Esophagus muscularis mucosa (tissue), 4 donors: ENCODE results near the gene BTG1. TPM values are rescaled to one million over a fixed set of nuclear protein-coding genes. Genes with fewer than 3 reads are reported as not detected.

Source experiments
- DNase-seq: peaks from one replicate; pipeline ENCODE4 v3.0.0-alpha.2; 2017; ENCODE audit errors: extremely low spot score
- H3K27ac ChIP-seq, 4 donors: fragments of 200-600 bp; sonication (generic); replicated peaks in 1 of 4; 1 replicate in 3 of 4; 2 replicates in 1 of 4; pipeline ENCODE4 v1.5.1; 2016 to 2019; ENCODE audit warnings: mild to moderate bottlenecking in 1 of 4
- H3K27me3 ChIP-seq, 4 donors: fragments of 200-600 bp; sonication (generic); one replicate each; pipeline versions ENCODE4 v1.5.1 to v1.6.0; 2016 to 2019
- H3K36me3 ChIP-seq, 4 donors: fragments of 200-600 bp; sonication (generic); one replicate each; pipeline ENCODE4 v1.5.1; 2016 to 2019
- H3K4me1 ChIP-seq, 4 donors: fragments of 200-600 bp; sonication (generic); one replicate each; pipeline ENCODE4 v1.5.1; 2016 to 2019
- H3K4me3 ChIP-seq, 4 donors: fragments of 200-600 bp; sonication (generic); 1 replicate in 2 of 4; 2 replicates in 2 of 4; pipeline ENCODE4 v1.5.1; 2016 to 2019; ENCODE audit warnings: mild to moderate bottlenecking in 4 of 4, moderate library complexity in 1 of 4
- H3K9me3 ChIP-seq, 4 donors: fragments of 200-600 bp; sonication (generic); 1 replicate in 3 of 4; 2 replicates in 1 of 4; pipeline ENCODE4 v1.5.1; 2016 to 2019
- CTCF ChIP-seq, 3 experiments: fragments of 200-600 bp in 2 of 3; fragments of 450-650 bp in 1 of 3; sonication (generic) in 2 of 3; IDR thresholded peaks; one replicate each; pipeline ENCODE4 v1.5.1; 2017 to 2019; ENCODE audit warnings: antibody characterized with exemption in 3 of 3, mild to moderate bottlenecking in 2 of 3, moderate library complexity in 1 of 3
- EP300 ChIP-seq: sonication (generic); formaldehyde crosslinking; IDR thresholded peaks from one replicate; pipeline ENCODE4 v1.6.1; 2017; ENCODE audit warnings: antibody characterized with exemption
- POLR2A ChIP-seq: fragments of 450-650 bp; IDR thresholded peaks from one replicate; pipeline ENCODE4 v1.6.1; 2017; ENCODE audit warnings: antibody characterized with exemption, moderate library complexity, mild to moderate bottlenecking, low read depth
- POLR2AphosphoS5 ChIP-seq, 2 donors: sonication (generic); formaldehyde crosslinking; IDR thresholded peaks; one replicate each; pipeline ENCODE4 v1.6.1; 2017; ENCODE audit warnings: antibody characterized with exemption in 2 of 2
- WGBS: methylation state at CpG from one replicate; pipeline ENCODE4 v1.1.5; 2018; 5-methylcytosine and 5-hydroxymethylcytosine counted together
- intact Hi-C: fragments of 100-400 bp; cut with DNase I; formaldehyde crosslinking; loops from one replicate; pipeline ENCODE4 v1.15.1; 2023
- total RNA-seq, 4 donors: library from RNA; depleted of rRNA; stranded (reverse); fragments of >200 nt; gene quantifications; one replicate each; pipeline versions ENCODE4 v1.1.0 to v1.2.1, GENCODE V29; 2016

Gene BTG1
- total RNA-seq, 4 donors from 2014 or later: 40.6 to 66.4 (median 43.1) TPM

GRCh38 chr12:92110083-92110640, 35.5 kb downstream of the BTG1 start:
- H3K27me3 ChIP-seq: no peaks in the 10 kb centered on the region
- WGBS: 100% methylated on average over 1 of the region's 1 CpG
- no peak overlapping the region for H3K4me3 ChIP-seq
- intact Hi-C loops: no loop called here
- DNase-seq: no peak
- no peaks in the 10 kb centered on the region for H3K36me3 ChIP-seq
- TF ChIP-seq EP300: no peak
- no peak for TF ChIP-seq CTCF (IDR thresholded peaks at IDR 0.05)
- no peak for TF ChIP-seq POLR2AphosphoS5 (IDR thresholded peaks at IDR 0.05)
- TF ChIP-seq POLR2A: no peak
- no peak overlapping the region for H3K27ac ChIP-seq
- no peaks in the 10 kb centered on the region for H3K9me3 ChIP-seq
- peaks cover 0 to 18% (median 7%) of the 10 kb centered on the region in 4 donors for H3K4me1 ChIP-seq

- 95% methylated on average over 4 of the region's 4 CpGs for WGBS
- TF ChIP-seq EP300: no peak
- no peak for TF ChIP-seq POLR2AphosphoS5 (IDR thresholded peaks at IDR 0.05)
- TF ChIP-seq CTCF (IDR thresholded peaks at IDR 0.05): no peak
- TF ChIP-seq POLR2A: no peak
- H3K9me3 ChIP-seq: no peaks in the 10 kb centered on the region
Measured at GRCh38 chr12:92109613-92110012, 36.0 kb downstream of the BTG1 start.

GRCh38 chr12:92108651-92109050, 37.0 kb downstream of the BTG1 start:
- TF ChIP-seq CTCF (IDR thresholded peaks at IDR 0.05) (no peak), POLR2A (no peak), POLR2AphosphoS5 (IDR thresholded peaks at IDR 0.05) (no peak), EP300 (no peak)
- intact Hi-C loops: no loop called here
- no peaks in the 10 kb centered on the region for H3K9me3 ChIP-seq
- no peaks in the 10 kb centered on the region for H3K27me3 ChIP-seq
- 81% methylated on average over 3 of the region's 3 CpGs for WGBS
- no peak overlapping the region for H3K4me3 ChIP-seq
- no peak for DNase-seq
- no peak overlapping the region for H3K27ac ChIP-seq
- no peaks in the 10 kb centered on the region for H3K36me3 ChIP-seq
- peaks cover 0 to 18% (median 7%) of the 10 kb centered on the region in 4 donors for H3K4me1 ChIP-seq

More at GRCh38 chr12:92109613-92110012, 36.0 kb downstream of the BTG1 start:
- H3K4me1 ChIP-seq: peaks cover 0 to 18% (median 7%) of the 10 kb centered on the region in 4 donors
- H3K4me3 ChIP-seq: no peak overlapping the region
- no peaks in the 10 kb centered on the region for H3K36me3 ChIP-seq
- no peak for DNase-seq
- intact Hi-C loops: no loop called here
- H3K27me3 ChIP-seq: no peaks in the 10 kb centered on the region
- no peak overlapping the region for H3K27ac ChIP-seq

GRCh38 chr12:92107621-92108131, 38.0 kb downstream of the BTG1 start:
- intact Hi-C loops: no loop called here
- H3K4me1 ChIP-seq: peaks cover 0 to 18% (median 8%) of the 10 kb centered on the region in 4 donors
- no peak overlapping the region for H3K4me3 ChIP-seq
- 74% methylated on average over 7 of the region's 7 CpGs for WGBS
- H3K36me3 ChIP-seq: no peaks in the 10 kb centered on the region
- no peaks in the 10 kb centered on the region for H3K27me3 ChIP-seq
- H3K27ac ChIP-seq: no peak overlapping the region
- no peak for DNase-seq
- no peak for TF ChIP-seq POLR2AphosphoS5 (IDR thresholded peaks at IDR 0.05)
- H3K9me3 ChIP-seq: no peaks in the 10 kb centered on the region

- Histone ChIP-seq H3K4me1 (peaks cover 0 to 21% (median 11%) of the 10 kb centered on the region in 4 donors), H3K4me3 (no peak overlapping the region), H3K27ac (no peak overlapping the region), H3K27me3 (no peaks in the 10 kb centered on the region), H3K36me3 (no peaks in the 10 kb centered on the region), H3K9me3 (no peaks in the 10 kb centered on the region)
- no peak for DNase-seq
- WGBS: 91% methylated on average over 4 of the region's 4 CpGs
- intact Hi-C loops: no loop called here
- TF ChIP-seq POLR2A (no peak), POLR2AphosphoS5 (IDR thresholded peaks at IDR 0.05) (no peak), CTCF (IDR thresholded peaks at IDR 0.05) (no peak), EP300 (no peak)
Measured at GRCh38 chr12:92107094-92107493, 38.6 kb downstream of the BTG1 start.
